ENCODE measurements around the gene NOL6.

DNA sequence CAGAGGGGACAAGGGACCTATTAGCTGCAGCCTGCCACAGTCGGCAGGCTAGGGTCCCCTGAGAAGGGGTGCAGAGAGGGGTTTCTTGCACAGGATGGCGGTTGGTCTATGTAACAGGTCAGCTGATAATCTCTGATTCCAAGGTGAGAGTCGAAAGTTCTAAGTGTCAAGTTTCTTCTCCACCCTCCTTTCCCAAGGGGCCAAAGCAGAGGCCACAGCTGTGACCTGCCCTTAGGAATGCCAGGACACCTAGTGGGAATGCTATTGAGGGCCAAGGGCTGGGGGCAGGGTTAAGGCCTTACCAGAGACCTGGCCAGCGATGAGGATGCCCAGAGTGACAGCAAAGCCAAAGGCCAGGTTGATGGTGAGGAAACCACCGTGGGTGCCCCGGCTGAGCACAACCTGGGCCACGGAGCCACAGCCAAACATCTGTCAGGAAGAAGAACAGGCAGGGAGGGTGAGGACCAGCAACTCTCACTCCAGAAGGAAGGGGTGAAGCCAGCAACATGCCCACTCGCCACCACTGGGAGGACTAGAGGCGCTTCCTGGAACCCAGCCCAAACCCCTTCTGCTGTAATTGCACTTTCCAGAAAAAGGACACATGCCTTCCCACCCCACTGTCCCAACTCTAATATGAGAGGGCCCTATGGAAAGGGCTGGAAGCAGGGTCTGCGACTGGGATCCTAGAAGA lies 30.1 kb downstream of the NOL6 start:
- TF ChIP-seq, protein P1, sequence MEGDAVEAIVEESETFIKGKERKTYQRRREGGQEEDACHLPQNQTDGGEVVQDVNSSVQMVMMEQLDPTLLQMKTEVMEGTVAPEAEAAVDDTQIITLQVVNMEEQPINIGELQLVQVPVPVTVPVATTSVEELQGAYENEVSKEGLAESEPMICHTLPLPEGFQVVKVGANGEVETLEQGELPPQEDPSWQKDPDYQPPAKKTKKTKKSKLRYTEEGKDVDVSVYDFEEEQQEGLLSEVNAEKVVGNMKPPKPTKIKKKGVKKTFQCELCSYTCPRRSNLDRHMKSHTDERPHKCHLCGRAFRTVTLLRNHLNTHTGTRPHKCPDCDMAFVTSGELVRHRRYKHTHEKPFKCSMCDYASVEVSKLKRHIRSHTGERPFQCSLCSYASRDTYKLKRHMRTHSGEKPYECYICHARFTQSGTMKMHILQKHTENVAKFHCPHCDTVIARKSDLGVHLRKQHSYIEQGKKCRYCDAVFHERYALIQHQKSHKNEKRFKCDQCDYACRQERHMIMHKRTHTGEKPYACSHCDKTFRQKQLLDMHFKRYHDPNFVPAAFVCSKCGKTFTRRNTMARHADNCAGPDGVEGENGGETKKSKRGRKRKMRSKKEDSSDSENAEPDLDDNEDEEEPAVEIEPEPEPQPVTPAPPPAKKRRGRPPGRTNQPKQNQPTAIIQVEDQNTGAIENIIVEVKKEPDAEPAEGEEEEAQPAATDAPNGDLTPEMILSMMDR (IDR thresholded peaks at IDR 0.05), result no peak
- no peak for TF ChIP-seq POLR2AphosphoS5 (IDR thresholded peaks at IDR 0.05; ENCODE audit: low read depth, low read length)

Measured in Panc1 (cell line).